NCI-H2196 treated with DMSO at 0.1 percent for 48 hours (cell line): ENCODE measurements around the gene REG3A.

Source experiments
- DNase-seq: peaks from one replicate; lab custom pipeline; 2025; ENCODE audit not compliant: unreplicated experiment; lab: John Stamatoyannopoulos, UW

Gene REG3A

DNA sequence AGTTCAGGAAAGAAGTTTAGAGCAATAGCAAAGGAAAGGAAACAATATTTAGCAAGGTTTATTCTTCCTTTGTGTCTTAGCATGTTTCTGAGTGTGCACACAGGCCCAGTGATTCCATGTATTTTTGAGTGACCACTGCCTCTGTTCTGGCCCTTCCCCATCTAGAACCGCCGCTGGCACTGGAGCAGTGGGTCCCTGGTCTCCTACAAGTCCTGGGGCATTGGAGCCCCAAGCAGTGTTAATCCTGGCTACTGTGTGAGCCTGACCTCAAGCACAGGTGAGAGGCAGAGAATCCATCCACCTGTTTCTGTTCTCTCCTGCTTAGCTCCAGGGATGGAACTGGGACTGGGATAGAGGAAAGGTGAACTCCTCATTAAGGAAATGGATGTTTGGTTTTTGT is 36.9 kb downstream of the REG3A start:
- no peak for DNase-seq

DNA sequence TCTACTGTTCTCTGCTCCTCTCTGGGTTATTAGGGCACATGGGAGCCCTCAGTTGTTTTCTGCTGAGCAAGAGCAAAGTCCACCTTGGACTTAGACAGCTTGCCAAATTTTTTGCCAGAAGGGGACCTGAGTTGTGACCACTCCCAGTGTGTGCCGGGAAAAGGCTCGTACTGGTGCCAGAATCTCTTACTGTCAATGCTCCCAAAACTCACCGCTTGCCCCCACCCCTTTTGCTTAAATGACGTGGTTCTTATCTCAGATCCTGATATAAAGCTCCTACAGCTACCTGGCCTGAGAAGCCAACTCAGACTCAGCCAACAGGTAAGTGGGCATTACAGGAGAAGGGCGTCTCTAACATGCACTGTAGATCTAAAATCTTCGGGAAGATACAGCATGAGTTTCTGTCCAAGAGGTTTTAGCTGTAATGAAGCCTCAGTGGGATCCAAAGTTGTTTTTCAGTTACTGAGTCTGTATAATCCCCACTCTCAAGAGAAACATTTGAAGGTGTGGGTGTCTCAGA is 39.3 kb downstream of the REG3A start, which contains the start of gene REG1A:
REG1A (plus strand) TSS at position 295 of the 520 bp plus-strand sequence. CDS start 374 bp downstream, outside the sequence.
- DNase-seq = no peak

DNA sequence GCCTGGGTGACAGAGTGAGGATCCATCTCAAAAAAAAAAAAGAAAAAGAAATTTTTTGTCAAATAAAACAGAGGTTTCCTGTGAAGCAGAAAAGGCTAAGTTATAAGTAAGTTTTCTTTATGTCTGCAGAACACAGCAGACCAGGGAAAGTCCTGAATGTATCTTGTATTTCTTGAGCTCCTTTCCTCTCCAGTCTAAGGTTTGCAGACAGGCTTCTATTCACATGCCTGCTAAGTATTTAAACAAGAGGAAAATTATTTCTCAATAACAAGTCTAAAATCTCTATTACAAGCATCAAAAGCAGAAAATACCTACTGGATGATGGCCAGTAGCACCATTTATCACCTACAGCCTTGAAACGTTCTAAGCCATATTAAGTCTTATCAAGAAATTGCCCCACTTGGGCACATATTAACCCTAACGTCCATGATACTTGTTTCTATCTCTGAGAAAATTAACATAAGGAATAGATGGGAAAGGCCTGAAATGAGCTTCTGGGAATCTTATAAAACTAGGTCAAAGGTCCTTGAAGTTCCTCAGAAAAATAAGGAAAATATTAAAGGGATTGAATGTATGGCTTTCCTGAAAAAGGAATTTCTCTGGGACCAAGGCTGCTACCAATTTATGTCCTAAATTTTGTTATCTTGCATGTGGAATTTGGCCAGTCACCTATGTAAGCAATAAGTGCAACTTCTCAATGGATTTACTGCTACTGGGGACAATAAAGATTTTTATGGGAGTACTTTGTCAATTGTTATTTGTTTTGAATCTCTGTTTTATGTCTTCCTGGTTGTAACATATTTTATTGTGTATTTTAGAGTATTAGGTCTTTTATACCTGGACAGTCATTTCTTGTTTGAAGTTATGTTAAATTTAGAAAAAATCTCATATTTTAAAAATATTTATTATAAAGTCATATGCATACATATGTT is 42.3 kb downstream of the REG3A start:
- no peak for DNase-seq

DNA sequence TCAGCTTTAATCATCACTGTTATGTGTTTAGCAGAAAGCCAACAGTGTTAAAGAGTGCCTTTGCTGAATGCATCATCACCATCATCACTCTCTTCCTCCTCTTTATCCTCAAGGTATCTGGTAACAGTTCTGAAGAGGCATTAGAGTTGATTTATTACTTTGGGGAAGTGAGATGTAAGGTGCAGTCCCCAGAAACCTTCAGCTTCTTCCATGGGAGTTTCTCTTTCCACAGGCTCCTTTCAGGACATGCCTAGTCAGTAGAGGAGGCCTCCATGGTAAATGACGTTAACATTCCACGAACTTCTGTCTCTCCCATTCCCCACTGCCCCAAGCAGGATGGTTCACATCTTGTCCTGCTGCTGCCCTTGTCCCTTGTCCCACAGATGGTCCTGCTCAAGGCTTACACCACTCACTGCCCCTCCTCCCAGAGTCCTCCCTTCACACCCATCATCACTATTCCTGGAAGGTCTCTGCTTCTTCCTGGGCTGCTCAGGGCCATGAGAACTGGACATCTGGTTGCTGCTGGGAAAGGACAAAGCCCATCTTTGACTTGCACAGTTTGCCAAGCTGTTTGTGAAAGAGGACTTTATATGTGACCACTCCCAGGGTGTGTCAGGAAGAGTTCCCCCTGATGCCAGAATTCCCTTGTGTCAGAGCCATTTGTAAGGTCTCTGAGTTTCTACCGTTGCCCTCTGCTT is 44.6 kb downstream of the REG3A start:
- DNase-seq = no peak

DNA sequence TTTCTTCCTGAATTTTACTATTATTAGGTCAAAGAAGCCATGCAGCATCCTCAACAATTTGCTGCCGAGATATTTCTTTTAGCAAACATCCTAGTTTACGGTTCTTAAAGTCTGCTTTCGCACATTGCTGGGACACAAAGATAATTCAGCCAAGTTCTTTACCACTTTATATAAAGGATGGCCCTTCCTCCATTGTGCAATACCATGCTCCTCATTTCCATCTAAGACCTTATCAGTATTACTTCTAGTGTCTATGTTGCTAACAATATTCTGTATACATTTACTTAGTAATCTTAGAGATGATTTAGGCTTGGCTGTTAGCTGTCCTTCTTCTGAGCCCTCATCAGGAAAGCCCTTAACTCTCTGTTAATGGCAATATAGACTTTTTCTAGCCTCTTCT is 47.3 kb downstream of the REG3A start:
- DNase-seq = no peak
